Activated naive CD8-positive, alpha-beta T cell treated with anti-CD3 and anti-CD28 coated beads for 36 hours (primary cell): ENCODE data around the gene ZNF286A. TPM values are rescaled to one million over a fixed set of nuclear protein-coding genes. Genes with fewer than 3 reads are reported as not detected.
"Not testable (repeated sequence)": the region's sequence is repeated elsewhere in the genome, so short reads cannot be mapped to it uniquely, and the experiment has no call there.

Experiments used
- DNase-seq: peaks from one replicate; pipeline ENCODE4 v3.0.0; 2021
- H3K27ac Mint-ChIP-seq: one replicate; pipeline ENCODE4 v1.8.0; 2022; ENCODE audit warnings: mild to moderate bottlenecking, moderate library complexity, mixed read lengths
- H3K27me3 Mint-ChIP-seq: one replicate; pipeline ENCODE4 v1.8.0; 2022; ENCODE audit warnings: mild to moderate bottlenecking, mixed read lengths
- H3K36me3 Mint-ChIP-seq: one replicate; pipeline ENCODE4 v1.8.0; 2021; ENCODE audit warnings: mild to moderate bottlenecking, mixed read lengths
- H3K4me1 Mint-ChIP-seq: one replicate; pipeline ENCODE4 v1.8.0; 2021; ENCODE audit warnings: mixed read lengths
- H3K4me3 Mint-ChIP-seq: one replicate; pipeline ENCODE4 v1.8.0; 2022; ENCODE audit warnings: mild to moderate bottlenecking, moderate library complexity, mixed read lengths
- H3K9me3 Mint-ChIP-seq: one replicate; pipeline ENCODE4 v1.8.0; 2022; ENCODE audit warnings: mixed read lengths
- total RNA-seq, 2 experiments: library from RNA; stranded (reverse); gene quantifications; one replicate each; pipeline ENCODE4 v1.2.3, GENCODE V29; 2021

The ZNF286A gene
- total RNA-seq, 2 experiments from 2014 or later = 37.1 to 40.4 TPM

DNA sequence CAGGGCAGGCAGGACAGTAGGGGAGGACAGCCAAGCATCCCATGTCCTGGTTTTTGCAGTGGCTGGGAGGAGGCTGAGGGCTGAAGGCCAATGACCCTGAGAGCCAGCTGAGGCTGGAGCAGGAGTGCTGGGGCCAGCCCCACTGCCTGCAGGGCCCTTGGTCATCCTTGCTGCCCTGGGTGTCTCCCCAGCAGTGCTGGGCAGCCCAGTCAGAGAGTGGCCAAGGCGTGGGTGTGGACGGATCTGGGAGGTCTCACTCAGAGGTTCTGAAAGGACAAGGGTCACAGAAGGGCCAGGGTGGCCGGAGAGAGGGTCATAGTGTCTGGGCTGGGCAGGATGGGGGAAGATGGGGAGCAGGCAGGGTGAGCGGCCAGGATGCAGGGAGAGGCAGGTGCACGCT lies 37.0 kb downstream of the ZNF286A start:
- H3K9me3 Mint-ChIP-seq, H3K4me3 Mint-ChIP-seq, H3K27ac Mint-ChIP-seq, H3K36me3 Mint-ChIP-seq, H3K4me1 Mint-ChIP-seq, H3K27me3 Mint-ChIP-seq, DNase-seq: not testable (repeated sequence)

DNA sequence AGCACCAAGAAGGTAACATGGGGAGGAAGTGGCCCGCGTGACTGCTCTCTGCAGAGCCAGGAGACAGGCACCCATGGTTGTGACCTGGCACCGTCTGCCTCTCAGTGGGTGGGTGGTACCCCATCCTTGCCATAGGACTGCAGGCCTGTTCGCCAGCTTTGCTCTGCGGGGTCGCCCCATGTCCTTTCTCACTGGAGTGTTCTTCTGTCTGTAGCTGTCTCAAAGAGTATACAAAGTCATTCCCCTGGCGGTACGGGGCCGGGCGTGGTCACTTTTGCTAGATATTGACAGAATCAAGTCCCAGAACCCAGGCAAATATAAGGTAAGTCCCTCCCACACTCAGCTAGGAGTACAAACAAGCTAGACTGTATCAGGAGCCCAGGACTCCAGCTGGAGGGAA lies 38.5 kb downstream of the ZNF286A start:
- DNase-seq = no peak
- no peak overlapping the region for H3K4me3 Mint-ChIP-seq
- H3K36me3 Mint-ChIP-seq = no peaks in the 10 kb centered on the region
- H3K27ac Mint-ChIP-seq = no peak overlapping the region
- H3K9me3 Mint-ChIP-seq = no peaks in the 10 kb centered on the region
- peaks cover 5% of the 10 kb centered on the region for H3K27me3 Mint-ChIP-seq
- H3K4me1 Mint-ChIP-seq = no peaks in the 10 kb centered on the region

DNA sequence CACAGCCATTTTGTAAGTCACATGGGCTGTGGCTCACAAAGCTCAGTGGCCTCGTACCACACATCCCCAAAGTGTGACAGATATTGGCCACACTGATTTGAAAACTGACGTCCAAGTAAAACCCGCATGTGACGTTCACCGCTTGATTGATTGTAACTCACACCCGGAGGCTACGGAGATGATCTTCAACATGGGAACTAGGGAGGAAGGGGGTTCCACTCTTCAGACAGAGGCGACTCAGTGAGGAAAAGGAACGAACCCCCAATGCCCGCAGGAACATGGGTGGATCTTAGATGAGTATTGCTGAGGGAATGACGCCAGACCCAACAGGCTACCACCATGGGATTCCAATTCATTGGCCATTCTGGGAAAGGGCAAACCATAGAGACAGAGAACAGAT lies 39.7 kb downstream of the ZNF286A start:
- H3K36me3 Mint-ChIP-seq, DNase-seq, H3K9me3 Mint-ChIP-seq, H3K27me3 Mint-ChIP-seq, H3K4me1 Mint-ChIP-seq, H3K27ac Mint-ChIP-seq, H3K4me3 Mint-ChIP-seq: not testable (repeated sequence)

DNA sequence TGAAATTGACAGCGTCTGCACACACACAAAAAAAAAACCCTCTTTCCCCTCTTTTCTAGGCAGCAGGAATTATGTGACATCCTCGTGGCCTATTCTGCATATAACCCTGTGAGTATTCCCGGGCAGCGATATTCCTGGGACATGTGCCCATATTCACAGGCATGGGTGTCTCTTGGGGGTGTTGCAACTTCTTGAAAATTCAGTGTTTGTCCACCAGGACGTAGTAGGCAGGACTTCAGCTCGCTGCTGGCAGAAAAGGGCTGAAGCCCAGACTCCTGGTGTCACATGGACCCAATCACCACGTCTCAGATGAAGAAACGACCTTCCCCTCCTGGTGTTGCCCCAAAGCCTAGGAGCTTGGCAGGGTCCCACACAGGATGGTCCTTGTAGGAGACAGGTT lies 40.5 kb downstream of the ZNF286A start:
- H3K4me1 Mint-ChIP-seq, H3K27ac Mint-ChIP-seq, H3K36me3 Mint-ChIP-seq, H3K9me3 Mint-ChIP-seq, H3K4me3 Mint-ChIP-seq, H3K27me3 Mint-ChIP-seq, DNase-seq: not testable (repeated sequence)

DNA sequence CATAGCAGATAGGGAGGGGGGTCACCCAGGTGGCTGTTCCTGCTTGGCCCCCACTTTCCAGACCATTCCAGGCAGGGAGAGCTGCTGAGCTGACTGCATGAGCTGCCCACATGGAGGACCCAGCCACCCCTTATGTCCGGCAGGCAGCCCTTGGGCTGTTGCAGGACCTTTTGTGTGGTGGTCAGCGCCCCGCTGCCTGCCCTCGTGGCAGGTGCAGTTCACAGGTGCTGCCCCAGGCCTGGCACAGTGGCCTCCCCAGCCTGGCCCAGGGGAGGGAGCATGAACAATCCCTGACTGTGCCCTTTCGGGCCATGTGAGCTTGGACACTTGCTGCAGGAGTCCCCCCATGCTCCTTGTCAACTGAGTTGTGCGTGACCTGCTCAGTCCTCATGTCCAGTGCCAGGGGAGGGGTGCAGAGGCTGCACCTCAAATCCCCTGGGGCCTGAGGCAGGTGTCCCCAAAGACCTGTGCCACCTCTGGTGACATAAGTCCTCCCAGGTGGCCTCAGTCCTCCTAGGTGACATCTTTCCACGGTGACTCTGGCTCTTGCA lies 41.1 kb downstream of the ZNF286A start:
- DNase-seq = no peak

DNA sequence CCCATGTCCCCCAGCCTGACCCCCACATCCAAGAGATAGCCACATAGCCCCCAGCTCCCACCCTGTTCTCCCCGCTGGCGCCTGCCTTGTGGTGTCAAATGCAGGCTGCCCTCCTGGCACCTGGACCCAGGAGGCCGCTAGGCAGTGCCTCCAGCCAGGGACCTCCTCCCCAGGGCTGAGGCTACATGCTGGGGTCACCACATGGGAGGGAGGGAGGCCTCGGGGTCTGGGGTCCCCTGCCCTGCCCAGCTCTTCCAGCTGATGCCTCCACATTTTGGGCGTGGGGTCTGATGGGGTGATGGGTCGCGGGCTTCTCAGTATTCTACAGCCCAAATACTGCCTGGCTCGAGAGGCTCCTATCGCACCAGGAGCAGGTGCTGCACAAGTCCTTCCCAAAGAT lies 42.1 kb downstream of the ZNF286A start:
- no peak overlapping the region for H3K27ac Mint-ChIP-seq
- peaks cover 9% of the 10 kb centered on the region for H3K27me3 Mint-ChIP-seq
- H3K9me3 Mint-ChIP-seq = no peaks in the 10 kb centered on the region
- no peak overlapping the region for H3K4me3 Mint-ChIP-seq
- no peaks in the 10 kb centered on the region for H3K4me1 Mint-ChIP-seq
- DNase-seq = no peak
- no peaks in the 10 kb centered on the region for H3K36me3 Mint-ChIP-seq

More for the DNA sequence above, 41.1 kb downstream of the ZNF286A start:
- Mint-ChIP-seq H3K36me3 (no peaks in the 10 kb centered on the region), H3K4me3 (no peak overlapping the region), H3K9me3 (no peaks in the 10 kb centered on the region), H3K4me1 (no peaks in the 10 kb centered on the region), H3K27ac (no peak overlapping the region), H3K27me3 (peaks cover 5% of the 10 kb centered on the region)

DNA sequence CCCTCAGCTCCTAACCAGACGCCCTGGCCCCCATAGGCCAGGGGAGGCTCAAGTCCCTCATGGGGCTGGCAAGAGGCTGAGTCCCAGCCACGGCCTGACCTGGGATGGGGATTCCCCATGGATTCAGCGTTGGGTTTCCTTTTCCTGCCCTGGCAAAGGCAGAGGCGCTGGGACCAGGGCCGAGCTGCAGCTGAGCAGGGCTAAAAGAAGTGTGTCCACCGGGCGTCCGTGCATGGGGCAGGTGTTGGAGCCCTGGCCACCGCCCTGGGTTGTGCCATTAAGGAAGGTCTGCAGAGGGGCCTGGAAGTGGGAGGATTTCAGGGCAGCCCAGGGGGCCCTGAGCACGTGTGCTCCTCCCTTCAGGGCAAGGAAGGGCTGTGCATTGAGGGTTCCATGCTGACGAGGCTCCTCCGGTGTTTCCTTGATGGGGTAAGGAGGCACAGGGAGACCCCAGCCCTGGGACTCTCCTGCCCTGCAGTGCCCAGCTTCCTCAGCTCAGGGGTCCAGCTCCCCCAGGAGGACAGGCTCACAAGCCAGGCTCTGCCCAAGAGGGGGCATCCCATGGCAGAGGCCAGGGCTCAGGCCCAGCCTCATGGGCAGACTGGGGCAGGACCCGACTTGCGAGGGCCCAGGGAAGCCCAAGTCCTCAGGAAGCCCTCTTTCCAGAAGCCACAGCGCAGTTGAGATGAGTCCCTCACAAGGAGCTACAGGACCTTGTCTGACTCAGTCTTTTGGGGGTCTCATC lies 42.7 kb downstream of the ZNF286A start:
- no peaks in the 10 kb centered on the region for H3K4me1 Mint-ChIP-seq
- no peaks in the 10 kb centered on the region for H3K36me3 Mint-ChIP-seq
- DNase-seq = no peak
- H3K27ac Mint-ChIP-seq = no peak overlapping the region
- no peaks in the 10 kb centered on the region for H3K9me3 Mint-ChIP-seq
- H3K27me3 Mint-ChIP-seq = peaks cover 11% of the 10 kb centered on the region
- H3K4me3 Mint-ChIP-seq = no peak overlapping the region

DNA sequence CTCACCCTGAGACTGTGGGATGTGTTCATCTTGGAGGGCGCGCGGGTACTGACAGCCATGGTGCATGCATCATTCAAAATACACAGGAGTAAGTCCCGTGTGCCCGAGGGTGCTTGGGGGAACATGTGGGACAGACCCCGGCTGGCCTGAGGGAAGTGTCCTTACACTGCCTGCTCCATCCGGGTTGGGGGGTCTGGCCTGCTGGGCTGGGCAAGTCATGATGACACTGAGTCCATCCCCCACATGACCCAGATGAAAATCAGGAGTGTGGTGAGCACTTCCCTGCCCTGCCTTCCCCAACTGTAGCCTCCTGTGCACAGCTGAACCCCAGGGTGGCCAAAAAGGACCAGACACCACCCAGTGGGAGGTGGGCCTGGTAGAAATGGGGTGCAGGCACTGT lies 43.4 kb downstream of the ZNF286A start:
- Mint-ChIP-seq H3K4me3 (no peak overlapping the region), H3K9me3 (no peaks in the 10 kb centered on the region), H3K4me1 (no peaks in the 10 kb centered on the region), H3K27me3 (peaks cover 13% of the 10 kb centered on the region), H3K36me3 (no peaks in the 10 kb centered on the region), H3K27ac (no peak overlapping the region)
- DNase-seq = no peak

DNA sequence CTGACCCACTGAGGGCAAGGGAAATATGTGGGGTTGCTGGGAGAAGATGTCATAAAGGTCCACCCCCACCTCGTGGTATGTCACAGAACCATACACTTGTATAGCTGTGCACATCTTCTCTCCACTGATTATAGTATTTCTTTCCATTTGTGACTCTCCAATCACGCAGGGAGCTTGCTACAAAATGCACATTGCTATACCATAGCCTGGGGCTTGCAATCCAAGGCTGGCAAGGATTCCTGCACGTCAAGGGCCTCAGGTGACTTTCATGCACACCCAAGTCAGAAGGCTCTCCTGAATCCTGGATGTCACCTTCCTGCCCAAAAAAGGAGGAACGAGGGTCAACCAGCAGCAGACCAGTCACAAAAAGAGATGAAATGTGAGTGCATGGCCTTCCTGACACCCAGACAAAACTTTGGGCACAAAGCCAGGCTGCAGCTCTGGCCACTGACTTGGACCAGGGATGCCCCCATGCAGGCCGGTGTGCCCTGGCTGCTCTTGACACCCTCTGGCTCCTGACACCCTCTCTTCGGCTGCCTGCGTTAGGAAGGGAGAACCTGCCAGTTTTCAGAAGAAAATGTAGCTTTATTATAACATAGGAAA lies 44.6 kb downstream of the ZNF286A start:
- no peak overlapping the region for H3K27ac Mint-ChIP-seq
- H3K4me3 Mint-ChIP-seq = no peak overlapping the region
- peaks cover 15% of the 10 kb centered on the region for H3K27me3 Mint-ChIP-seq
- no peak for DNase-seq
- H3K4me1 Mint-ChIP-seq = no peaks in the 10 kb centered on the region
- H3K36me3 Mint-ChIP-seq = no peaks in the 10 kb centered on the region
- no peaks in the 10 kb centered on the region for H3K9me3 Mint-ChIP-seq

DNA sequence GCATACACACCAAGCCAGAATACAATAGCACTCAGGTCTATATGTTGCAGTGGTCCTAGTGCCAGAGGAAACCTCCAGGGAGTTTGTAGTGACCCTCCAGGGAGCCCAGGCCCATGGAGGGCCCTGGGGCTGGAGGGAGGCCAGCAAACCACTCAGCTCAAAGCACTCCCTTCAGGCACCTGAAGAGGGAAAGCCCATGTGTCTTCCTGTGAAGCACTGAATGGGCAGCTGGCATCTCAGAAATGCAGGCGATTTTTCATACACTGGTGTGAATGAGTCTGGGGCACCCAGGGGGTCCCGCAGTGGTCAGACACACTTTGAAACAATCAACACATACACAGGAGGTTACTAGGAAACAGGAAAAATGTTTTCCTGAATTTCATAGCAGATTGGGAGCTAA lies 45.3 kb downstream of the ZNF286A start:
- no peaks in the 10 kb centered on the region for H3K9me3 Mint-ChIP-seq
- no peak overlapping the region for H3K27ac Mint-ChIP-seq
- H3K4me3 Mint-ChIP-seq = no peak overlapping the region
- DNase-seq = no peak
- no peaks in the 10 kb centered on the region for H3K36me3 Mint-ChIP-seq
- H3K4me1 Mint-ChIP-seq = no peaks in the 10 kb centered on the region
- H3K27me3 Mint-ChIP-seq = peaks cover 10% of the 10 kb centered on the region

DNA sequence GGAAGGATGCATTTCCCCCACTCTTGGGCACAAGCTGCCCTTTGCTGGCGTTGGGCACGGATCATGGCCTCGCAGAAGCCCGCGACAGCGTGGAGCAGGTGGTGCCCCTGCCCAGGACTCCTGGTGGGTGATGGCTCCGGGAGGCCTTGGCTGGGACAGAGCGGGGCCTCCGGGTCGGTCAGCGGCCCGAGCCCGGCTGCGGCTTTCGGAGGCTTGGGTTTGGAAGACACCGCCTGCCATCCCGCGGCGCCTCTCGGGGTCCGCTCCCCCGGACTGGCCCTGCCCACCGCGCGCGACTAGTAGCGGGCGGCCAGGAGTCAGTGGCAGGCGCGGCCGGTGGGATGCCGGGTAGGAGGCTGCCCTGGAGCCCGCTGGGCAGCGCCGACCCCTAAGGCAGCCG lies 49.9 kb downstream of the ZNF286A start:
- not testable (repeated sequence) for H3K4me3 Mint-ChIP-seq, H3K27ac Mint-ChIP-seq, H3K36me3 Mint-ChIP-seq, H3K9me3 Mint-ChIP-seq, H3K4me1 Mint-ChIP-seq, DNase-seq
- H3K27me3 Mint-ChIP-seq = peaks cover 10% of the 10 kb centered on the region

DNA sequence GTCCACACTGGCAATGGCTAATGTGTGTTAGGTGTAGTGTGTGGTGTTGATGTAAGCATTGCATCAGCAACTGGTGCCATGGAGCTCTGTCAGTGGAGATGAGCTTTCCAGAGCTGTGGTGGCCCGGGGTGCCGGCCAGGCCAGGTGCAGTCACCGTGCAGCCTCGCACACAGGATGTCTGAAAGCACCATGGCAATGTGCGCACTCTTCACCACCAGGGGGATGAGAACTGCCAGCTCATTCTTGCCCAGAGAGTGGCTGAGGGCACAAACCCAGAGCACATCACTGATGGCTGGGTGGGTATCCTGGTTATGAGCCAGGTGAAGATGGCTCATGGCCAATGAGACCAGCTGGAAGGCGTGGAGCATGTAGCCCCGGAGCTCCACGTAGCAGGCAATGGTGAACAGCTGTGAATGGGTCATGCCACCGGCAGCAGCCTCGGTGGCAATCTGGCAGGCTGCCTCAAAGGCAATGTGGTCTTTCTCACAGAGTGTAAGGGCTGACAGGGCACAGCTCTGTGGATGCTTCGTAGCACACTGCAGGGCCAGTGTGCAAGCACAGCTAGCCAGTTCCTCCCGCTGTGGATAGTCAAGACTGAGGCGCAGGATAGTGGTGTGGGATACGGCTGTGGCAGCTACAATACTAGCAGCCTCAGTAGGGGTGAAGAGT lies 69.4 kb downstream of the ZNF286A start:
- DNase-seq, H3K36me3 Mint-ChIP-seq, H3K27ac Mint-ChIP-seq, H3K4me3 Mint-ChIP-seq, H3K9me3 Mint-ChIP-seq, H3K27me3 Mint-ChIP-seq, H3K4me1 Mint-ChIP-seq: not testable (repeated sequence)

Other genes starting within 250 kb of the ZNF286A start
- 1 to 10 TPM; 1.9 to 3.2 TPM for gene CDRT4, start 232.1 kb upstream of the ZNF286A start, total RNA-seq
- gene TVP23C, start 136.3 kb upstream of the ZNF286A start, total RNA-seq = 10 to 100 TPM in 1 of 2 experiments, 1 to 10 TPM in 1; 9.2 to 10.2 TPM
- under 1 TPM; 0.21 to 0.82 TPM for gene FBXW10B, start 80.0 kb upstream of the ZNF286A start, total RNA-seq
- 10 to 100 TPM; 10.1 to 10.9 TPM for gene TRIM16, start 15.4 kb upstream of the ZNF286A start, total RNA-seq
- gene TBC1D26, start 32.5 kb downstream of the ZNF286A start, total RNA-seq = under 1 TPM; 0.16 to 0.45 TPM
- gene ADORA2B, start 245.4 kb downstream of the ZNF286A start, total RNA-seq = 1 to 10 TPM; 7.0 to 7.1 TPM